ENCODE measurements around the gene TRIP12. TPM values are rescaled to one million over a fixed set of nuclear protein-coding genes. Genes with fewer than 3 reads are reported as not detected.

Gene TRIP12
- total and polyA plus RNA-seq, 2 of the 8 experiments (the other 6 are each of a cell fraction or from before 2014, with no cell fraction given): 23.1 to 174 TPM

DNA sequence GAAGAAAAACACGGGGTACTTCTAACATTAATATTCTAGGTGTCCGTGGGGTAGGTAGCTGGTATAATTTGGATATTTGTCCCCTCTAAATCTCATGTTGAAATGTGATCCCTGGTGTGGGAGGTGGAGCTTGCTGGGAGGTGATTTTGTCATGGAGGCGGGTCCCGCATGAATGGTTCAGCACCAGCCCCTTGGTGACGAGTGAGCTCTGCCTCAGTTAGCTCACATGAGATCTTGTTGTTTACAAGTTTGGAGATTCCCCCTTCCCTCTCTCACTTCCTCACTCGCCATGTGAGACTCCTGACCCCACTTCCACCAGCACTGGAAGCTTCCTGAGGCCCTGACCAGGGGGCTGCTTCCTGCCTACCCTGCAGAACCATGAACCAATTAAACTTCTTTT, 172.0 kb downstream of the TRIP12 start:
- Histone ChIP-seq H3K79me1 (ENCODE audit: low read depth, low read length) (no peaks in the 10 kb centered on the region), H3K23ac (ENCODE audit: insufficient read length) (no peak overlapping the region), H3K27ac (ENCODE audit: low read depth, low read length) (no peak overlapping the region), H3K14ac (ENCODE audit: insufficient read length) (no peak overlapping the region), H3K4me1 (replicated peaks in 1 of 4; ENCODE audit: control insufficient read depth in 3 of 4, insufficient read depth in 4 of 4, low read length in 3 of 4) (peaks cover 0 to 4% (median 0%) of the 10 kb centered on the region in 4 experiments; a peak in 3 of 7 replicates), H3K4me3 (ENCODE audit: extremely low read depth in 1 of 4, insufficient read depth in 2 of 4, low read depth in 3 of 4, low read length in 4 of 4) (no peak overlapping the region), H4K20me1 (replicated peaks in 1 of 2; ENCODE audit: control insufficient read depth in 1 of 2, insufficient read depth in 2 of 2, low read length in 2 of 2) (no peaks in the 10 kb centered on the region), H2BK12ac (ENCODE audit: low read depth, low read length) (no peak overlapping the region), H3K27me3 (replicated peaks in 1 of 4; ENCODE audit: control insufficient read depth in 3 of 4, extremely low read depth in 1 of 4, insufficient read depth in 3 of 4, low read length in 3 of 4) (no peaks in the 10 kb centered on the region), H2BK120ac (replicated peaks; ENCODE audit: low read depth, low read length) (no peak overlapping the region), H2BK15ac (ENCODE audit: low read length) (no peak overlapping the region), H2BK5ac (ENCODE audit: low read depth, low read length) (no peak overlapping the region), H2AK5ac (ENCODE audit: low read depth, low read length) (no peak overlapping the region), H3K4me2 (ENCODE audit: insufficient read depth in 1 of 2, low read depth in 2 of 2, low read length in 2 of 2) (no peak overlapping the region), H4K5ac (ENCODE audit: insufficient read length, low read depth, low read length) (no peak overlapping the region), H2AFZ (ENCODE audit: low read length) (no peak overlapping the region), H3K56ac (replicated peaks; ENCODE audit: insufficient read length, low read depth, low read length) (no peak overlapping the region), H2BK20ac (ENCODE audit: low read length) (no peak overlapping the region), H3K9ac (replicated peaks in 1 of 4; ENCODE audit: extremely low read depth in 1 of 4, low read depth in 3 of 4, low read length in 3 of 4) (no peak overlapping the region), H3K36me3 (ENCODE audit: control insufficient read depth in 2 of 4, insufficient read depth in 4 of 4, low read length in 3 of 4) (no peaks in the 10 kb centered on the region), H3K18ac (ENCODE audit: extremely low read depth, low read length) (no peak overlapping the region), H3K79me2 (ENCODE audit: control insufficient read depth in 1 of 2, insufficient read depth in 2 of 2, low read length in 2 of 2) (no peaks in the 10 kb centered on the region), H3K4ac (replicated peaks; ENCODE audit: insufficient read length, low read depth, low read length) (no peak overlapping the region), H4K8ac (ENCODE audit: extremely low read depth, insufficient read depth, low read length) (no peak overlapping the region; the same call in 1 of the 2 replicates), H3K23me2 (ENCODE audit: low read depth, low read length) (no peaks in the 10 kb centered on the region), H4K91ac (replicated peaks; ENCODE audit: insufficient read length, low read length) (no peak overlapping the region), H3K9me3 (ENCODE audit: insufficient read depth in 2 of 2, low read depth in 1 of 2, low read length in 1 of 2) (no peaks in the 10 kb centered on the region)
- POLR2A ChIA-PET (ENCODE audit: partially characterized antibody): no interaction called here
- CTCF ChIA-PET (ENCODE audit: partially characterized antibody): interaction anchor here (0.6 to 2.3 kb wide), 2 partner anchors 11 to 513 kb away, joined by 3 to 5 read pairs; no protein-coding TSS in a partner anchor
- DNase-seq (ENCODE audit: low read depth in 1 of 2, low spot score in 2 of 2): no peak
- FAIRE-seq: no peak
- 83% methylated on average over 6 of the region's 6 CpGs; no CpG with 5 or more reads in 1 of the 2 experiments for WGBS, 2 experiments (ENCODE audit: extremely low coverage in 1 of 2, insufficient coverage in 1 of 2, insufficient read length in 1 of 2, insufficient replicate concordance in 2 of 2, low coverage in 1 of 2, low lambda C conversion rate in 2 of 2, missing lambda C conversion rate in 1 of 2)
- TF ChIP-seq SP2 (IDR thresholded peaks at IDR 0.05; ENCODE audit: low read length): no peak
- no peak for TF ChIP-seq RAD21 (IDR thresholded peaks at IDR 0.05 in 1 of 2, conservative IDR thresholded peaks at IDR 0.05 in 1 of 2; ENCODE audit: low read depth in 2 of 2, low read length in 2 of 2)
- TF ChIP-seq PHF8 (conservative IDR thresholded peaks at IDR 0.05; ENCODE audit: low read depth, low read length): no peak
- no peak for TF ChIP-seq BCL11A (IDR thresholded peaks at IDR 0.05; ENCODE audit: low read depth in 2 of 2, low read length in 2 of 2)
- TF ChIP-seq, protein P1, sequence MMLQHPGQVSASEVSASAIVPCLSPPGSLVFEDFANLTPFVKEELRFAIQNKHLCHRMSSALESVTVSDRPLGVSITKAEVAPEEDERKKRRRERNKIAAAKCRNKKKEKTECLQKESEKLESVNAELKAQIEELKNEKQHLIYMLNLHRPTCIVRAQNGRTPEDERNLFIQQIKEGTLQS (IDR thresholded peaks at IDR 0.05; ENCODE audit: insufficient read depth, low read depth, low read length): no peak
- no peak for TF ChIP-seq GABPA (IDR thresholded peaks at IDR 0.05; ENCODE audit: borderline replicate concordance, insufficient read depth, low read length)
- TF ChIP-seq EZH2 (IDR thresholded peaks at IDR 0.05; ENCODE audit: low read depth, low read length, severe bottlenecking): no peak
- no peak for TF ChIP-seq EGR1 (IDR thresholded peaks at IDR 0.05; ENCODE audit: borderline replicate concordance, low read depth, low read length)
- TF ChIP-seq CHD2 (IDR thresholded peaks at IDR 0.05; ENCODE audit: low read length): no peak
- TF ChIP-seq RXRA (IDR thresholded peaks at IDR 0.05; ENCODE audit: insufficient read depth, low read depth, low read length): no peak
- no peak for TF ChIP-seq EP300 (IDR thresholded peaks at IDR 0.05; ENCODE audit: borderline replicate concordance in 1 of 2, low read depth in 2 of 2, low read length in 2 of 2)
- TF ChIP-seq POU5F1 (IDR thresholded peaks at IDR 0.05; ENCODE audit: low read depth, low read length): no peak
- no peak for TF ChIP-seq JUND (IDR thresholded peaks at IDR 0.05; ENCODE audit: low read length)
- no peak for TF ChIP-seq BRCA1 (IDR thresholded peaks at IDR 0.05; ENCODE audit: low read depth, low read length)
